ENCODE data around the gene SDHAF3.

- TF ChIP-seq, protein P1, sequence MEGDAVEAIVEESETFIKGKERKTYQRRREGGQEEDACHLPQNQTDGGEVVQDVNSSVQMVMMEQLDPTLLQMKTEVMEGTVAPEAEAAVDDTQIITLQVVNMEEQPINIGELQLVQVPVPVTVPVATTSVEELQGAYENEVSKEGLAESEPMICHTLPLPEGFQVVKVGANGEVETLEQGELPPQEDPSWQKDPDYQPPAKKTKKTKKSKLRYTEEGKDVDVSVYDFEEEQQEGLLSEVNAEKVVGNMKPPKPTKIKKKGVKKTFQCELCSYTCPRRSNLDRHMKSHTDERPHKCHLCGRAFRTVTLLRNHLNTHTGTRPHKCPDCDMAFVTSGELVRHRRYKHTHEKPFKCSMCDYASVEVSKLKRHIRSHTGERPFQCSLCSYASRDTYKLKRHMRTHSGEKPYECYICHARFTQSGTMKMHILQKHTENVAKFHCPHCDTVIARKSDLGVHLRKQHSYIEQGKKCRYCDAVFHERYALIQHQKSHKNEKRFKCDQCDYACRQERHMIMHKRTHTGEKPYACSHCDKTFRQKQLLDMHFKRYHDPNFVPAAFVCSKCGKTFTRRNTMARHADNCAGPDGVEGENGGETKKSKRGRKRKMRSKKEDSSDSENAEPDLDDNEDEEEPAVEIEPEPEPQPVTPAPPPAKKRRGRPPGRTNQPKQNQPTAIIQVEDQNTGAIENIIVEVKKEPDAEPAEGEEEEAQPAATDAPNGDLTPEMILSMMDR (IDR thresholded peaks at IDR 0.05): no peak
- TF ChIP-seq POLR2A (IDR thresholded peaks at IDR 0.05): no peak
These were observed 87.3 kb downstream of the SDHAF3 start for GRCh38 chr7:97204821-97205220.
